GM12874 (cell line): ENCODE data around the gene ZFYVE26.

Experiments used
- TF ChIP-seq, protein P1 (sequence below): IDR thresholded peaks from 2 replicates; pipeline ENCODE4 v1.5.1; 2011; ENCODE audit warnings: low read depth, mild to moderate bottlenecking, control low read depth, low read length, moderate library complexity; ENCODE audit not compliant: insufficient read depth

ZFYVE26 gene

DNA sequence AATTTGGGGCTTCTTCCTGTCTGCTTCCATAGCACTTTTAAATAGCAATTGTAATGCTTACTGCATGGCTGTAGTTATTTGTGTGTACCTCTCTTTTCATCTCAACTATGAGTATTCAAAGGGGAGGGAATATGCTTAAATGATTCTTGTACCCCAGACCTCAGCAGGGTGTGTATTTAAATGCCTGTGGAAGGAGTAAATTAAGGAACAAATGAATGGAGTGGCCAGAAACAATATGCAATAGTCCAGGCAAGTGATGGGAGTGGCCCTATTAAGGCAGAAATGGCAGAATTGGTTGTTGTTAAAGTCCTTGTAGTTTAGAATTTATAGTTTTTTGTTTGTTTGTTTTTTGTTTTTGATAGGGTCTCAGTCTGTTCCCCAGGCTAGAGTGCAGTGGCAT lies 4.7 kb upstream of the ZFYVE26 start:
- TF ChIP-seq, protein P1, sequence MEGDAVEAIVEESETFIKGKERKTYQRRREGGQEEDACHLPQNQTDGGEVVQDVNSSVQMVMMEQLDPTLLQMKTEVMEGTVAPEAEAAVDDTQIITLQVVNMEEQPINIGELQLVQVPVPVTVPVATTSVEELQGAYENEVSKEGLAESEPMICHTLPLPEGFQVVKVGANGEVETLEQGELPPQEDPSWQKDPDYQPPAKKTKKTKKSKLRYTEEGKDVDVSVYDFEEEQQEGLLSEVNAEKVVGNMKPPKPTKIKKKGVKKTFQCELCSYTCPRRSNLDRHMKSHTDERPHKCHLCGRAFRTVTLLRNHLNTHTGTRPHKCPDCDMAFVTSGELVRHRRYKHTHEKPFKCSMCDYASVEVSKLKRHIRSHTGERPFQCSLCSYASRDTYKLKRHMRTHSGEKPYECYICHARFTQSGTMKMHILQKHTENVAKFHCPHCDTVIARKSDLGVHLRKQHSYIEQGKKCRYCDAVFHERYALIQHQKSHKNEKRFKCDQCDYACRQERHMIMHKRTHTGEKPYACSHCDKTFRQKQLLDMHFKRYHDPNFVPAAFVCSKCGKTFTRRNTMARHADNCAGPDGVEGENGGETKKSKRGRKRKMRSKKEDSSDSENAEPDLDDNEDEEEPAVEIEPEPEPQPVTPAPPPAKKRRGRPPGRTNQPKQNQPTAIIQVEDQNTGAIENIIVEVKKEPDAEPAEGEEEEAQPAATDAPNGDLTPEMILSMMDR: no peak

DNA sequence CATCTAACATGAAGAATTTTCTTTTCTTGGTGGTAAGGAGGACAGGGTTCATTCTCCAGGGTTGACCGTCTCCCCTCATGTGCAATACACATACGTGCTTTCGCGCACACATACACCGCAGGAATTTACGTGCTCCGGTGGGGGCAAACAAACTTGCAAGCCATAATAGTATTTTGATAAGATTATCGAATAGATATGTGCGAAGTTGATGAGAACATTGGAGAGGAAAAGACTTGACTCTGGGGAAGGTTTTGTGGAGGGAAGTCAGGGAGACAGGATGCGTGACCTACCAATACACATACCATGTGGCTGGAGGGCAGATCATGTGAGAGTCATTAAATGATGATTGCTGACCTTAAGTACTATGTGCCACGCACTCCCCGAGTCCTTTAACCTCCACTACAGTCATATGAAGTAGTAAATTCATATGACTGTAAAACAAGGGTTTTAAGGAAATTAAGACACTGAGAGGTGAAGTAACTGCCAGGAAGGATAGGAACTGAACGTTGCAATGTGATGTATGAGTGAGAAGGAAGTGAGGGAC lies 4.1 kb upstream of the ZFYVE26 start:
- TF ChIP-seq, protein P1: no peak

DNA sequence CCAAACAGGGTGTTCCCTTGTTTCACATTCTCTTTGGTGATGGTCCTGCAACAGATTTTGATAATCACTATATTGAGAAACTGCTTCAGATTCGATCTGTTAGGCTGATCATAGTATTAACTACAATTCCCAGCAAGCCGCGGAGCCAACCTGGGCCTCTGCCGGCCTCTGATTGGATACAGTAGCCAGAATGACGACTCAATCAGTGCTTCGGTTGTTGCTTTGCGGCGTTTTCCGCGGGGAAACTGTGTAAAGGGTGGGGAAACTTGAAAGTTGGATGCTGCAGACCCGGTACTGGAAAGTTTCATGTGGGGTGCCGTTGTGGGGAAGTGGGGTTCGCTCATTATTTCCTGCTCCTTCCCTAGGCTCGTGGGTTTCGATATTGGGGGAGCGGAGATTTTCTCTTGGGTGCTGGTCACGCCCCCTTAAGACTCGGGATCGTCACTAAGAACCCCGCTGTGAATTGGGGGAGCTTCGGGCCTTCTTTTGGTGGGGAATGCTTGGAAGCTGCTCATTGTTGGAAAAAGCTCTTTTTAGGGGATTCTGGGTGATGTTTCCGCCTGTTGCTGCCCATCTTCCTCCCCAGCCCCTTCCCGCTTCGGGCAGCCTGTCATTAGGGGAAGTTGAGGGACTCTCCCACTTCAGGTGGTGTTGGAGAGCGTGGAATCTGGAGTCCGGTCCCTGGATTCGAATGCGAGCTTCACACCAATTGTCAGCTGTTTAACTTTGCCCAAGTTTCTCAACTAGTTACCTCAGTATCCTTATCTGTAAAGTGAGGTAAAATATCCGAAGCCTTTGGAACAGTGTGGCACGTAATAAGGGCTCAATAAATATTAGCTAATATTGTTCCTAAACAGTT lies 3.4 kb upstream of the ZFYVE26 start, which contains the start of gene RAD51B:
TSS of gene RAD51B (plus strand) at position 217 of the 859 bp plus-strand sequence.
- TF ChIP-seq, protein P1: no peak

DNA sequence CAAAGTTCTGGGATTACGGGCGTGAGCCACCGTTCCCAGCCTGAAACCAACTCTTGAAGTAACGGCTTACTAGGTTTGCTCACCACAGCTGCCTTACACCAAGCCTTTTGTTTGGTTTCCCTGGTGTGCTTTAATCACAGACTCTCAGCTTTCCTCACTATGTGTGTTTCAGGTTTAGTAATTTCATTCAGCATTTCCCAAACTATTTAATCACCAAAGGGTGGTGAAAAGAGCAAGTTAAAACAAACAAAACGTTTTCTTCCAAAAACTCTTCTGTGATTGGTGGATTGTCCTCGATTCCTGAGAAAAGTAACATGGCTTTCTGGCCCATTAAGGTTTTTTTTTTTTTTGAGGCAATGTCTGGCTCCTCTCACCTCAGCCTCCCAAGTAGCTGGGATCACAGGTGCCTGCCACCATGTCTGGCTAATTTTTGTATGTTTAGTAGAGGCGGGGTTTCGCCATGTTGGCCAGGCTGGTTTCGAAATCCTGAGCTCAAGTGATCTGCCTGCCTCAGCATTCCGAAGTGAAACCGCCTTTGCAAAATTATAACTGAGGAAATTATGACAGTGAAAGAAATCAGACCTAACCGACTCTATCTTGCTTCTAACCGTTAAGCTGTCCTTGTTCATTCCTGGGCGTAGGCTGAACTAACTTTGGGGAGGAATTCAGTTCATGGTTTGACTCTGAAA lies 1.5 kb upstream of the ZFYVE26 start:
- TF ChIP-seq, protein P1: no peak

DNA sequence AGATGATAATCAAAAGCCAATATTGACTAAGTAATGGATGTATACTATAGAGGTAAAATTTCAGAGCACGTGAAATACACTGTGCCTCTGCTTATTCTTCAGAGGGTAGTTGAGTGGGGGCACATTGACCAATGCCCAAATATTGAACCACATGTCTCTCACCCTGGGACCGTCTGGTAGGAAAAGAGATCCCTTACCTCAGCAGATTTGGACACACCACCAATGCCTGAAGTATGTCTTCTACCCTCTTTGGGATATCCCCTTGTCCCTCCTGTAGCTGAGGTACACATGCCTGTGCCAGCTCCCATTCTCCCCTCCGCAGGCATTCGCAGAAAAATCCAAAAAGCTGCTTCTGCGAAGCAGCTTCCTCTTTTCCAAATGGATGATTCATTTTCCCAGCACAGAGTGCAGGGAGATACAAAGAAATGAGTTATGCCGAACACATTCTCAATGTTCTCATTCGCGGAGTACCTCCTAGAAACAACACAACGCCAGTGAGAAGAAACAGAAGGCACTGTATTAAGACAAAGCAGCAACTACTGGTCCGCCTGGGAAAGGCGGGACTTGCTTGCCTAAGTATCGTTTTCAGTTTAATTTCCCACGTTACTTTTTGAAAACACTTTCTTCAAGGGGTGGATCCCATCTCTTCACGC lies 691 bp downstream of the ZFYVE26 start:
- TF ChIP-seq, protein P1: no peak

DNA sequence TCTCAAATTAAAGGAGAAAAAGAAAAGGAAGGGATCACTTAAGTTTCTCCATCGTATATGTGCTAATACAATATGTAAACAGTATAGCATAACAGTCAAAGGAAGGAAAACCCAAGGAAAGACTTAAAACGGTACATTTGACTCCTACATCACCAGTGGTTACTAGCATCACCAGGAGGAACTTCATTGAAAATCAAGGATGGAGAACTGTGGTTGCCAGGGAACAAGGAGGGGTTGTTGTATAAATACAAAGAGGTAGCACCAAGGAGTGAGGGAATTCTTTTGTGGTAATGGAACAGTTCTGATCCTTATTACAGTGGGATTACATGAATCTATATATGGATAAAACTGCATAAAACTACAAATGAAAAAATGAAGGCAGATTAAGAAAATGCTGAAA lies 1.6 kb downstream of the ZFYVE26 start:
- TF ChIP-seq, protein P1: no peak

DNA sequence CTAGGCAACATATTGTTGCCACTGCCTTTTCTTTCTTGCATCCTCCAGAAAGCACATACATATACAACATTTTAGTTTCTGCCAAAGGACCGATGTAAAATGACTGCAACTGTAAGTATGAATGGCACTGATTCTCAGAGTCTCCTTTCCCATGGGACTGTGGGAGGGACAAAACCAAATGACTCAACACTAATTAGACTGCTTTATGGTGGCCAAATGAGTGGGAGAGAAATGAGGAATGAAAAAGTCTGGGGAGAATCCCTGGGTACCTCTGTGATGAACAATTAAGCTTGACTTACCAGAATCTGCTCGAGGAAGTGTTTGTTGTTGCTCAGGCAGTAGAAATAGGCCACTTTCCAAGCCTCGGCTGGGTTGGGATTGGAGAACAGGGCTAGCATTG lies 10.1 kb downstream of the ZFYVE26 start:
- TF ChIP-seq, protein P1: no peak
